ENCODE results near the gene AKR1C1. TPM values are rescaled to one million over a fixed set of nuclear protein-coding genes. Genes with fewer than 3 reads are reported as not detected.
"Not testable (repeated sequence)": the region's sequence is repeated elsewhere in the genome, so short reads cannot be mapped to it uniquely, and the experiment has no call there.

Gene AKR1C1
- total RNA-seq, 2 donors from 2014 or later = 0.32 to 0.71 TPM

GRCh38 chr10:4965763-4966162 is 2.5 kb downstream of the AKR1C1 start:
- not testable (repeated sequence) for H3K4me3 Mint-ChIP-seq; H3K9me3 Mint-ChIP-seq; H3K27me3 Mint-ChIP-seq; H3K36me3 Mint-ChIP-seq (ENCODE audit: low read depth); H3K27ac Mint-ChIP-seq; H3K4me1 Mint-ChIP-seq; ATAC-seq (replicated peaks)

GRCh38 chr10:4967189-4967588 is 4.0 kb downstream of the AKR1C1 start:
- not testable (repeated sequence) for H3K4me3 Mint-ChIP-seq; H3K36me3 Mint-ChIP-seq (ENCODE audit: low read depth); H3K9me3 Mint-ChIP-seq; ATAC-seq (replicated peaks); H3K4me1 Mint-ChIP-seq; H3K27me3 Mint-ChIP-seq; H3K27ac Mint-ChIP-seq

- H3K27ac Mint-ChIP-seq; H3K9me3 Mint-ChIP-seq; H3K27me3 Mint-ChIP-seq; ATAC-seq (replicated peaks); H3K36me3 Mint-ChIP-seq (ENCODE audit: low read depth); H3K4me1 Mint-ChIP-seq; H3K4me3 Mint-ChIP-seq: not testable (repeated sequence)
Observed at GRCh38 chr10:4969289-4969688, 6.1 kb downstream of the AKR1C1 start.

- not testable (repeated sequence) for H3K36me3 Mint-ChIP-seq (ENCODE audit: low read depth); H3K9me3 Mint-ChIP-seq; H3K4me3 Mint-ChIP-seq; H3K4me1 Mint-ChIP-seq; H3K27ac Mint-ChIP-seq; H3K27me3 Mint-ChIP-seq; ATAC-seq (replicated peaks)
Observed at GRCh38 chr10:4970362-4970761, 7.1 kb downstream of the AKR1C1 start.

DNA sequence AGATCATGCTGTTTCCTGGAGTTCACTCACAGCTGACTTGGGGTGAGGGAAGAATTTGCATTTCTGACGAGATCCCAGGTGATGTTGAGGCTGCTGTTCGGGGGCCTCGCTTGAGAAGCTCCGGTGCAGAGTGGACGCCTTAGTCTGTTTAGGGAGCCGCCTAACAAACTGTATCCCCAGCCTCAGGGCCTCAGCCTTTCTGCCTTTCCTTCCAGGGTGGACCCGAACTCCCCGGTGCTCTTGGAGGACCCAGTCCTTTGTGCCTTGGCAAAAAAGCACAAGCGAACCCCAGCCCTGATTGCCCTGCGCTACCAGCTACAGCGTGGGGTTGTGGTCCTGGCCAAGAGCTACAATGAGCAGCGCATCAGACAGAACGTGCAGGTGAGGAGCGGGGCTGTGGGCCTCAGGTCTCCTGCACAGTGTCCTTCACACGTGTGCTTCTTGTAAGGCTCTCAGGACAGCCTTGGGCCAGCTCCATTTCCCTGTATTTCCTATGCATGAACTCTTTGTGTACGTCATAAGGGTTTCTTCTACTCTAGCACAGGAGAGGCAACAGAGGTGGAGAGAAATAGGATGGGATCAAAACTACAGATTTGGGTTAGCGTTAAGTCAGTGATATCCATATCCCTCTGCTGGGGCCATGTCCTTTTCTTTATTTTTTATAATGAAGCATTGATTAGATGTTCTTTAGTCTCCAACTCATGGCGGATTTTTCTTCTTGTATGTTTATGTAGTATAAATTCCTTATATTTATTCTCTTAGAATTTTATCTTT is 9.3 kb downstream of the AKR1C1 start:
- H3K27me3 Mint-ChIP-seq; H3K4me3 Mint-ChIP-seq; H3K4me1 Mint-ChIP-seq; ATAC-seq (replicated peaks); H3K27ac Mint-ChIP-seq; H3K36me3 Mint-ChIP-seq (ENCODE audit: low read depth); H3K9me3 Mint-ChIP-seq: not testable (repeated sequence)

DNA sequence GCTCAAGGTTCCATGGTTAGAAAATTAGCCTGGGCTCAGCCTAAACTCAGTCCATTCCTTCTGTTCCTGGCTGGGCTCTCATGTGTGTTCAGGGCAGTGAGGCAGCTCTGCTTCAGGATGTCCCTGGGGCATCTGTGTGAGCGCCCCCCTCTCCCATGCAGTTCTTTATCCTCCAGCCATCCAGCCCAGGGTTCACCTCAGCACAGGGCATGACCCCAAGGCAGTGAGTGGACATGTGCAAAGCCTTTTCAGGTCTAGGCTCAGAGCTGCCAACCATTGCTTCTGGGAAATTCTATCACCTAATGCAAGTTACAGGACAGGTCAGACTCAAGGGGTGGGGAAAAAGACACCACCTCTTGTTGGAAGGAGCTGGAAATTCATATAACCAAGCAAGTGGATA is 10.1 kb downstream of the AKR1C1 start:
- not testable (repeated sequence) for H3K27me3 Mint-ChIP-seq; H3K4me1 Mint-ChIP-seq; H3K9me3 Mint-ChIP-seq; H3K36me3 Mint-ChIP-seq (ENCODE audit: low read depth); ATAC-seq (replicated peaks); H3K4me3 Mint-ChIP-seq; H3K27ac Mint-ChIP-seq

DNA sequence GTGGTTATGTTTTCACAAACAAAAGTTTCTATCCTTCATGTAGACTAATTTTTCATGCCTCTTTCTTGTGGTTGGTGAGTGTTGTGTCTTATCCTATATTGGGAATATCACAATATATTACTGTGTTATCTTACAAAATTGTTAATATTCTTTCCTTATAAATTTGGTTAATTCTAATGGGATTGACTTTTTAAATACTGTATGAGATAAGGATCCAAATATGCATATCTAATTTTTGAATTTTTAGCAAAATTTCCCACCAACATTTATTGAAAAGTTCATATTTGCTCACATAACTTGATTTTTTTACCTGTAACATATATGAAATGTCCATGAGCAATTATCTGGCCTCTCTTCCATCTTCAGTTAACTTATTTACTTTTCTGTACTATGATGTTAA is 11.2 kb downstream of the AKR1C1 start:
- not testable (repeated sequence) for H3K4me3 Mint-ChIP-seq

GRCh38 chr10:4977025-4977424 is 13.8 kb downstream of the AKR1C1 start:
- H3K9me3 Mint-ChIP-seq = no peaks in the 10 kb centered on the region
- no peak for ATAC-seq (replicated peaks)

More for the DNA sequence above, 11.2 kb downstream of the AKR1C1 start:
- not testable (repeated sequence) for H3K27me3 Mint-ChIP-seq; H3K27ac Mint-ChIP-seq; ATAC-seq (replicated peaks); H3K4me1 Mint-ChIP-seq; H3K36me3 Mint-ChIP-seq (ENCODE audit: low read depth); H3K9me3 Mint-ChIP-seq

GRCh38 chr10:4978870-4979269 is 15.7 kb downstream of the AKR1C1 start:
- H3K27me3 Mint-ChIP-seq = no peaks in the 10 kb centered on the region
- H3K4me1 Mint-ChIP-seq = no peaks in the 10 kb centered on the region
- no peak overlapping the region for H3K27ac Mint-ChIP-seq
- no peak overlapping the region for H3K4me3 Mint-ChIP-seq
- H3K36me3 Mint-ChIP-seq (ENCODE audit: low read depth) = no peaks in the 10 kb centered on the region
- H3K9me3 Mint-ChIP-seq = no peaks in the 10 kb centered on the region
- ATAC-seq (replicated peaks) = no peak

More at GRCh38 chr10:4977025-4977424, 13.8 kb downstream of the AKR1C1 start:
- Mint-ChIP-seq H3K4me1 (no peaks in the 10 kb centered on the region), H3K27ac (no peak overlapping the region), H3K27me3 (no peaks in the 10 kb centered on the region), H3K4me3 (no peak overlapping the region), H3K36me3 (ENCODE audit: low read depth) (no peaks in the 10 kb centered on the region)

DNA sequence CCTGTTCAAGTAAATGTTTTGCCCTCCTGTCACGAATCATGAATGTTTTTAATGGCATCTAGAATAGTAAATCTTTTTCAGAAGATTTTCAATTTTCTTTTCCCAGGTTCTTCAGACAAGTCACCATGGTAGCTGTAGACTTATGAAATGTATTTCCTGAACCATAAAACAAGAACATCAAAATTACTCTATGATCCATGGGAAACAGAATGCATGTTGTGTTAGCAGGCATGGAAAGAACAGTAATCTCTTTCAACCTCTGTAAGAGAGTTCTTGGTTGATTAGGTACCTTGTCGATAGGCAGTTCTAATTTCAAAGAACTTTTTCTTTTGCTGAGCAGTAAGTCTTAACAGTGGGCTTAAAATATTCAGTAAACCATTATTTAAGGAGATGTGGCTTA is 17.6 kb downstream of the AKR1C1 start:
- no peak overlapping the region for H3K27ac Mint-ChIP-seq
- no peak for ATAC-seq (replicated peaks)
- no peaks in the 10 kb centered on the region for H3K9me3 Mint-ChIP-seq
- H3K4me1 Mint-ChIP-seq = no peaks in the 10 kb centered on the region
- H3K36me3 Mint-ChIP-seq (ENCODE audit: low read depth) = no peaks in the 10 kb centered on the region
- no peak overlapping the region for H3K4me3 Mint-ChIP-seq
- peaks cover 4% of the 10 kb centered on the region for H3K27me3 Mint-ChIP-seq

DNA sequence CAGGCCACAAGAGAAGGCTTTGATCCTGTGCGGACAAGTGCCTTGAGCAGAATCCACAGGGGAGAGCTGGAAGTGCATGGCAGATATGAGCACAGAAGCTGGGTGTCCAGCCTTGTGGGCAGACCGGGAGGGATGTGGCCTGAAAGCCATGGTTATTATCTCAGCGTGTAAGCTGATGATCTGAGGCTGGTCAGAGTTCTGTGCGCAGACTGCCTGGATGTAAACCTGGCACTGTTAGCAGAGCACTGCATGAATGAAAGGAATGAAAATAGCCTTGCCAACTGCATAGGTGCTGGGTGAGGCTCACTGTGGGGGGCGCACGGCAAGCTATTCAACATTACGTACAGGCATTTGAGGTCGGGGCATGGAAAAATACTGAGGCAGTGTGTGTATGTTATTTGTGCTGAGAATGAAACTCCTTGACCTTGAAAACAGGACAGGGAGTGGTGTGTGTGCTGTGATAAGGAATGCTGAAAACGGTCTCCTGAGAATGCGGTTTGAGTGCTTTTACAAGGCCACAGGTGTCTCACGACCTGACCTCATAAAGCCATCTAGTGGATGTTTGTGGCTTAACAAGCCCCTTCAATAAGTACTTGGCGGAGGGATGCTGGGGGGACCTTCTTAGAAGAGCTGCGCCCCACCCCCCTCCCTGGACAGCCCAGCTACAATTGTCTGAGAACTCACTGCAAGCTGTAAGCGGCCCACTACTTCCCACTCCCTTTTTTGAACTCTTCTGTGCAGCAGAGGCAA is 18.7 kb downstream of the AKR1C1 start:
- no peaks in the 10 kb centered on the region for H3K36me3 Mint-ChIP-seq (ENCODE audit: low read depth)
- peaks cover 5% of the 10 kb centered on the region for H3K27me3 Mint-ChIP-seq
- no peak overlapping the region for H3K4me3 Mint-ChIP-seq
- no peaks in the 10 kb centered on the region for H3K9me3 Mint-ChIP-seq
- no peaks in the 10 kb centered on the region for H3K4me1 Mint-ChIP-seq
- no peak for ATAC-seq (replicated peaks)
- H3K27ac Mint-ChIP-seq = no peak overlapping the region

GRCh38 chr10:4982764-4983226 is 19.6 kb downstream of the AKR1C1 start:
- no peak overlapping the region for H3K27ac Mint-ChIP-seq
- no peak overlapping the region for H3K4me3 Mint-ChIP-seq
- no peaks in the 10 kb centered on the region for H3K4me1 Mint-ChIP-seq
- no peak for ATAC-seq (replicated peaks)
- no peaks in the 10 kb centered on the region for H3K36me3 Mint-ChIP-seq (ENCODE audit: low read depth)
- H3K9me3 Mint-ChIP-seq = no peaks in the 10 kb centered on the region
- peaks cover 5% of the 10 kb centered on the region for H3K27me3 Mint-ChIP-seq

DNA sequence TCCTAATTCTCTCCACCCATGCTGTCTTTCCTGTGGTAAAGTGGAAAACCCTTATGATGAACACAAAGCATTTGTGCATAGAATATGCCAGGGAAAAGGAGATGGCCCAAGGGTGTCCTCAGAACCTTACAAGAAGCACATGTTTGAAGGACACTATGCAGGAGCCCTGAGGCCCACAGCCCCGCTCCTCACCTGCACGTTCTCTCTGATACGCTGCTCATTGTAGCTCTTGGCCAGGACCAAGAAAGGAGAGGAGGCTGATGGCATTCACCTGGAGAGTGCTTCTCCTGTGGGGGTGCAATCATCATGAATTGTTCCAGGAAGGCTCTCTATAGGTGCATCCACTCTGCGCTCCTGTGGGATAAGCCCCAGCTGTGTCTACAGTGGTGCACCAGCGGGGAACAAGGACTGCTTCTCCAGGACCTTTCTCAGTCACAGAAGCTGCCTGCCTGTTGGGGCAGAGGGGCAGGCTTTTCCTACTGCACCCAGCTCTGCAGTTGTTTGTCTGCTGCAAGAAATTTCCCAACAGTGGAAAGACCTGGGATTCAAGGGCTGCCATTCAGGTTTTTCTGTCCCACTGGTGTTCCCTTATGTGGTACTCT is 20.5 kb downstream of the AKR1C1 start:
- H3K36me3 Mint-ChIP-seq (ENCODE audit: low read depth) = no peaks in the 10 kb centered on the region
- H3K9me3 Mint-ChIP-seq = no peaks in the 10 kb centered on the region
- no peak overlapping the region for H3K4me3 Mint-ChIP-seq
- peaks cover 11% of the 10 kb centered on the region for H3K27me3 Mint-ChIP-seq
- H3K4me1 Mint-ChIP-seq = no peaks in the 10 kb centered on the region
- no peak overlapping the region for H3K27ac Mint-ChIP-seq
- ATAC-seq (replicated peaks) = no peak

DNA sequence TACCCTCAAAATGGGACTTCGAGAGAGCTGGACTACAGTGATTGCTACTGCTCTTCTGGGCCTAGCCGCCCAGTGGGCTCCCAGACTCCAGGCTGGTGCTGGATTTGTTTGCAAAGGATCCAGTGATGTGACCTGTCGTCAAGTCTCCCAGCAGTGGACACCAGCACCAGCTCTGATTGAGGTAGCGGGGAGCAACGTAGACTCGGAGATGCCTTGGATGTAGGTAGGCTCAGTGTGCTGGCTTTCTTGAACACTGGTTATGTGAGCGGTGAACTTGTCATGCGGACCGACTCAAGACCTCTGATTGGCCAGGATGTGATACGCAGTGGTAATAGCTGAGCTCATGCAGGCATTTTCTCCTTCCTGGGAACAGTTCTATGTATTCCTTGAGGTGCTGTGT is 21.0 kb downstream of the AKR1C1 start:
- no peaks in the 10 kb centered on the region for H3K36me3 Mint-ChIP-seq (ENCODE audit: low read depth)
- peaks cover 11% of the 10 kb centered on the region for H3K27me3 Mint-ChIP-seq
- no peaks in the 10 kb centered on the region for H3K4me1 Mint-ChIP-seq
- H3K9me3 Mint-ChIP-seq = no peaks in the 10 kb centered on the region
- no peak overlapping the region for H3K27ac Mint-ChIP-seq
- no peak for ATAC-seq (replicated peaks)
- H3K4me3 Mint-ChIP-seq = no peak overlapping the region

Measured in activated T-helper 17 cell treated with anti-CD3 and anti-CD28 coated beads, Interleukin-2, amount 50 U/mL, for 72 hours (primary cell).